ENCODE data around the gene MAPKAPK3. TPM values are rescaled to one million over a fixed set of nuclear protein-coding genes. Genes with fewer than 3 reads are reported as not detected.

The MAPKAPK3 gene
- total RNA-seq, 1 donor from 2014 or later, result 19.5 TPM

DNA sequence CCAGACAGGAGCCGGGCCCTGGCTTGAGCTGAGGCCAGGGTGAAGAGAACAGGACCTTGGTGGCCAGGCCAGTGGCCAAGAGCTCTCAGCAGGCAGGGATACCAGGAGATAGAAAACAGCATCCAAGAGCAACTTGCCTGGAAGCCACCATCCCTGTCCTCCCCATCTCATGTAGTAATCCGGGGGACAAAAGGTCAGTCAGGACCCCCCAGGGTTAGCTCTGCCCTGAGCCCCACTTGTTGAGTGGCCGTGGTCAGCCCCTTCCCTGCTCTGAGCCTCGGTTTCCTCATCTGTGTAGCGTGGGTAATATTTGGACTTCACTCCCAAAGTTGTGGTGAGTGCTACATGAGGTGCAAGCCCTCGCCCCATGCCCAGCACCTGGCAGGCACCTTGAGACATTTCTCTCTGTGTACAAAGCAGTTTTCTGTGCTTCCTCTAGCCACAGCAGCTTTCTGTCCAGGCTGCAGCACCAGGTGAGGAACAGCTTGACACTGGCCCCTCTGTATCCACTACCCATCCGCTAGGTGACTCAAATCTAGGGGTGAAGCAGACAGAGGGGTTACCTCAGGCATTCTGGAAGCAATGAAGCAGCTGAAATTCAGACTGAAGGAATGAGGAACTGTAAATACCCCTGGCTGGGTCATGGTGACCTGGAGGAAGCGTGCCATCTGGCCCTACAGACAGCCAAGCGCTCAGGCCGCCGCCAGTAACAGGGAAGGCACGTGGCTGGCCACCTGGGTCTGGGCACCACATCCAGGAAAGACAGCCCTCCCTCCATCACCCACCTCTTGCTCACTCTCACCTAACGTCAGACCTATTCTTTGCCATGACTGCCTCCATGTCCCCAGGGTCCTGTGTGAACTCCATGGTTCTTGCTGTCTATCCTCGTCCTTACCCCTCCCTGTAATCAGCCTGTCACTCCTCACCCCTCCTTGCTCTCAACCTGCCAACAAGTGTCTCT, 12.0 kb upstream of the MAPKAPK3 start:
- ATAC-seq (no peak), DNase-seq (ENCODE audit: low spot score) (no peak)
- intact Hi-C loops (cut with DNase I), result no loop called here

DNA sequence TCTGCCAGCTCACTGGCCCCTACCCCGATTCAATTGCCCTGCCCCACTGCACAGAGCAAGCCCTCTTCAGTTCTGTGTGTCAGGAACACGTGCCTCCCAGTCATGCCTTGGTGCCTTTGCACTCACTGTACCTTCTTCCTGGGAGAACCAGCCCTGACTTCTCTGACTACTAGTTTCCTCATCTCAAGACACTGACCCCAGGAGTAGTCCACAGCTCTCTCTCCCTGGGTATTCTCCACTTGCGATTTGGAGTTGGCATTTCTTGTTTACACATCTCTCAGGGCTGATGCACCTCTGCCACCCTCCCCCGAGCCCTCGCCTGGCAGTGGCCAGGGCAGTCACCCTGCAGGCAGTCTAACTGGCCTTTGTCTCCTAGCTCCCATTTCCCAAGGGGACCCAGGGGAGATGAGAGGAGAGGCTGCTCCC, 11.0 kb upstream of the MAPKAPK3 start:
- ATAC-seq, result no peak
- no peak for DNase-seq (ENCODE audit: low spot score)
- intact Hi-C loops (cut with DNase I), result no loop called here

GRCh38 chr3:50606596-50606995, 10.4 kb upstream of the MAPKAPK3 start:
- ATAC-seq, result no peak
- intact Hi-C loops (cut with DNase I), result no loop called here
- no peak for DNase-seq (ENCODE audit: low spot score)

DNA sequence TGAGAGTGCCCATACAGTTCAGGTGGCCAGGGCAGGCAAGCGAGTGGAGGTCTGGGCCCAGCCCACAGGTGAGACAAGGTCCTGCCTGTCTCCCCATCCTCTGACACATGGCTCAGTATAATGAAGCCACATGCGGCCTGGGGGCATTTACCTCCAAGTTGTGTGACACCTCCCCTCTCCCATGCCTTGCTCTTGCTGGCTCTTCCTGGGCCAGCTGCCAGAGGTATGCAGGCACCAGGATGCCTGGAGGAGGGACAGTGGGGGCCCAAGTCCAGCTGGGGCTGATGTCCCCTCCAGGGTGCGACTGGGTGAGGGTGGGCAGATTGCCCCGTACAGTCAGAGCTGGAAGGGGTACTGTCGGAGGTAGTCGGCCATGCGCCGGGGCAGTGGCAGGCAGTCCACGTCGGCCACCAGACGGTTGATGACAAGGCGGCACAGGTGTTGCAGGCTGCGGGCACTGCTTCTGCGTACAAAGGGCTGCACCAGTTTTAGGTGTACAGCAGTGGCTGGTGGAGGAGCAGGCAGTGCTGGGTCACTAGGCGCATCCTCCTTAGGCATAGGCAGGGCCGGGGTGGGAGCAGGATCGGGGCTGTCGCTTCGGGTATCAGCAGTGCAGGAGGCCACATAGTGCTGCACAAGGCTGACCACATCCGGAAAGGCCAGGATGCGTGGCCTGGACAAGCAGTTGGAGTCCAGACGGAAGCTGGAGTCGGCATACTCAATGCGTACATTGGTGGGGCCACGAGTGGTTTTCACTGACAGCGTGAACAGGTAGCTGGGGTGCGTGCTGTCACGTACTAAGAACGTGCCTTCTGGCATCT, 9.5 kb upstream of the MAPKAPK3 start:
- no peak for ATAC-seq
- DNase-seq (ENCODE audit: low spot score), result no peak
- intact Hi-C loops (cut with DNase I), result no loop called here

- ATAC-seq (no peak), DNase-seq (ENCODE audit: low spot score) (no peak)
- intact Hi-C loops (cut with DNase I), result no loop called here
Measured at GRCh38 chr3:50608278-50608677, 8.7 kb upstream of the MAPKAPK3 start.

DNA sequence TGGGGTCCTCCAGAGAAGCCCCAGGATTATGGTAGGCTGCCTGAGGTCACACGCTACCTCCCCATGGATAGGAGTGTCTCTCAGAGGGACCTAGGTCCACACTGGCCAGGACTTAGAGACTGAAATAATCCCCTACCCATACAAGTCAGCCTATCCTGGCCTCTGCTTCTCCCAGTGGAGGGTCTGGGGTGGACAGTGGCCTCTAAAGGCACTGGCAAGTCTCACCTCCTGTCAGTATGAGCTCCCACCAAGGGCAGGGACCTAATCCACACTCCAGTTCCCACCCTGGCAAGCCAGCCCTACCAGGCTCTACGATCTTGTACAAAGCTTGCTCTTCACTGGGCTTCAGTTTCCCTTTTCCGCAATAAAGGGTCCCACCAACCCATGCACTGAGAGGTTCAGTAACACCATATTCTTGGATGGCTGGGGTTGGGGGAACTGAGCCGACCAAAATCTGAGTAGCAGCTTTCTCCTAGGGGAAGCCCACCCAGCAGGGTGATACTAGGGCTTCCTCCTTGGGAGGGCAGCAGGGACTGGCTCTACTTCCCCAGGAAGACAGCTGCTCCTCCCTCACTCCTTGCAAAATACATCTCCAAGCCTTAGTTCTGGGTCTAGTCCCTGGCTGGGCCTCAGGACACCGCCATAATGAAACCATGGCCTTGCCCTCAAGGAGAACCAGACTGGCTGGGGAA, 7.7 kb upstream of the MAPKAPK3 start:
- intact Hi-C loops (cut with DNase I), result no loop called here
- no peak for ATAC-seq

DNA sequence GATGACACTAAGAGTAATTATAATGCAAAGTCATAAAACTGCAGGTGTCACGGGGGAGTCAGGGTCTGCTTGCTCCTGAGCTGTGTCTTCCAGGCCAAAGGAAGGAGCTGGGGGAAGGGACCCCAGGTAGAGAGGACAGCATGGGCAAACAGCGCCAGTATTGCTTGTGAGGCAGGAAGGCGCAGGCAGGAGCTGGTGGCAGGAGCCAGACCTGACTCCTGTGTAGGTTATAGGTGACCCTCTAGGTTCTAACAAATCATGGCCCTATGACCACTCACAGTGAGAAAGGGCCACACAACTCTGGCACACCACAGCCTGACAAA, 7.2 kb upstream of the MAPKAPK3 start:
- no peak for ATAC-seq
- DNase-seq (ENCODE audit: low spot score), result no peak
- intact Hi-C loops (cut with DNase I), result loop anchor here (2.0 kb wide), 1 partner anchor 37 kb away; no protein-coding TSS in a partner anchor

More for the DNA sequence above, 7.7 kb upstream of the MAPKAPK3 start:
- no peak for DNase-seq (ENCODE audit: low spot score)

DNA sequence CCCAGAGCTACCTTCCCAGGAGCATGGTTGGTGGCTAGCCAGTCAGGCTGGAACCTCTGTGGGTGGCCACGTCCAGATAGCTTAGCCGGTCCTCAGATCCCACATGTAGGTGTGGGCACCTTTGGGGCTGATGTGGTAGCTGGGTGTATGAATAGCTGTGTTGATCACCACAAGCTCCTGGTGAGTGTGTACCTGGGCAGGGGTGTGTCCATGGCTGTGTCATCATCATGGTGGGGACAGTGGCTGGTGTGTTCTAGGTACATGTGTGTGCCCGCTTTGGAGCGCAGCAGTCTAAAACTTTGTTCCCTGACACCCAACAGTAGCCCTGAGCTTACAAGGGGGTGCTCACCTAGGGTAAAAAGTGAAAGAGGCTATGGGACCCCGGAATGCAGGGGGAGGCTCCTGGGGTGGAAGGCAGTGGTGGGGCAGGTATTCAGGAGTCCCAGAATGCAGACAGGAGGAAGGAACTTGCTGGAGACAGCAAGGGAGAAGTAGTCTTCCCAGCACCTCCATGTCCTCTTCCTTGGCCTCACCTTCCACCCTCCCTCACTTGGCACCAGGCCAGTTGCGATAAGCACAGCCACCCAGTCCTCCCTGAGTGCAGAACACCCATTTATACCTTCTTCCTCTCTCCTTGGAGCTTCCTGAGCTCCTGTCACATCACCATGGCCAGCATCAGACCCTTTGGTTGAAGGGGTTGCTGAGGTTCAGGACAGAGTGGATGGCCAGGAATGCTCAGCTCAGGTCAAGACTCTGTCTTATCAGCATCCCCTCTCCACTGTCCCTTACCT, 6.6 kb upstream of the MAPKAPK3 start:
- ATAC-seq (no peak), DNase-seq (ENCODE audit: low spot score) (no peak)
- intact Hi-C loops (cut with DNase I), result loop anchor here (2.0 kb wide), 1 partner anchor 38 kb away; no protein-coding TSS in a partner anchor

DNA sequence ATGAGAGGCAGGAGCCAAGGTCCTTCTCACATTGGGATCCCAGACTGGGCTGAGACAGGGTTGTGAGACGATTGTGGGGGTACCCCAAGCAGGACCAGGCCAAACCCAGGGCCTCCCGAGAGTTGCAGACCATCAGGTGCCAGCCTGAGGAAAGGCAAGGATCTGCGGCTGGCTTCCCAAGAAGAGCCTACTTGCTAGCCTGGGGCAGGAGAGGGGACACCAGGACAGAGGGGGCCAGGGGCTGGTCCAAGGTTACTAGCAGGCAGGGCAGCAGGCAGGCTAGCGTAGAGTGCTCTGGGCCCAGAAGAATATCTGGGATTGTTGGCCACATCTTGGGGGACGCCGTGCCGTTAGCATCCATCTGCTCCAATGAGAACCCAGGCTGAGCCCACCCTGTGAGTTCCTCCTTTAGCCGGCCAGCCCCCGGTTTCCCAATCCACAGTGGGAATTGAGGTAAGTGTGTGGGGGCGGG, 5.9 kb upstream of the MAPKAPK3 start:
- intact Hi-C loops (cut with DNase I), result loop anchor here (2.0 kb wide), 1 partner anchor 38 kb away; no protein-coding TSS in a partner anchor
- ATAC-seq (no peak), DNase-seq (ENCODE audit: low spot score) (no peak)

- DNase-seq (ENCODE audit: low spot score) (peak; percentile 96), ATAC-seq (peak; percentile 86)
- intact Hi-C loops (cut with DNase I), result loop anchor here (2.0 kb wide), 1 partner anchor 39 kb away; no protein-coding TSS in a partner anchor
Measured at GRCh38 chr3:50611464-50612233, 5.3 kb upstream of the MAPKAPK3 start, which contains the start of gene CISH. Gene CISH, minus strand, starts transcription at chr3:50611774. Its CDS starts 124 bp downstream, at chr3:50611650.

DNA sequence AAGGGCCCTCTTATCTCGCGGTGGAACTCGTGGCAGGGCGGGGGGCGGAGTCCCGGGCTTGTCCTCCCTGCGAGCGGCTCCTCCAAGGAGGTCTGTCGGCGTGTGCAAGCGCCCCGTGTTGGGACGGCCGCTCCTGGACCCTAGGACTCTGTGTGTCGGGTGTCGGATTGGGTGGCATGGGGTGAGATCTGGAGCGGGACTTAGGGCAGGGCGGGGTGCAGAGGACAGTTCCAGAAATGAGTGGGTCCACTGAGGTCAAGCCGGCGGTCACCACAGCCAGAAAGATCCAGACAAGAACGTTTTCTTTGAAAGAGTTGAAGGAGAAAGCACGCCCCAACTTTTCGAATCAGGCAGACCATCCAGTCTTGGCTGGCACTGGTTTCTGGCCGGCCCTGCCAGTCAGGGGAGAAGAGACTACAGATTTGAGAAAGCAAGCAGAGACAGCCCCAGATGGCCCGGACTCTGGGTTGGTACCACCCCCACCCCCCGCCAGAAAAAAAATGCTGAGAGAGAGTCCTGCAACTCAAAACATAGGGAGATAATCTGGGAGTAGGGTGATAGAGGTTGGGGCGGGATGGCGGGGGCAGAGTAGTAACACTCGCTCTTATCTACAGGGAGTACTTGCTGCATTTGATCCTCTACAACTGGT, 4.6 kb upstream of the MAPKAPK3 start:
- ATAC-seq, result no peak
- DNase-seq (ENCODE audit: low spot score), result no peak
- intact Hi-C loops (cut with DNase I), result no loop called here

DNA sequence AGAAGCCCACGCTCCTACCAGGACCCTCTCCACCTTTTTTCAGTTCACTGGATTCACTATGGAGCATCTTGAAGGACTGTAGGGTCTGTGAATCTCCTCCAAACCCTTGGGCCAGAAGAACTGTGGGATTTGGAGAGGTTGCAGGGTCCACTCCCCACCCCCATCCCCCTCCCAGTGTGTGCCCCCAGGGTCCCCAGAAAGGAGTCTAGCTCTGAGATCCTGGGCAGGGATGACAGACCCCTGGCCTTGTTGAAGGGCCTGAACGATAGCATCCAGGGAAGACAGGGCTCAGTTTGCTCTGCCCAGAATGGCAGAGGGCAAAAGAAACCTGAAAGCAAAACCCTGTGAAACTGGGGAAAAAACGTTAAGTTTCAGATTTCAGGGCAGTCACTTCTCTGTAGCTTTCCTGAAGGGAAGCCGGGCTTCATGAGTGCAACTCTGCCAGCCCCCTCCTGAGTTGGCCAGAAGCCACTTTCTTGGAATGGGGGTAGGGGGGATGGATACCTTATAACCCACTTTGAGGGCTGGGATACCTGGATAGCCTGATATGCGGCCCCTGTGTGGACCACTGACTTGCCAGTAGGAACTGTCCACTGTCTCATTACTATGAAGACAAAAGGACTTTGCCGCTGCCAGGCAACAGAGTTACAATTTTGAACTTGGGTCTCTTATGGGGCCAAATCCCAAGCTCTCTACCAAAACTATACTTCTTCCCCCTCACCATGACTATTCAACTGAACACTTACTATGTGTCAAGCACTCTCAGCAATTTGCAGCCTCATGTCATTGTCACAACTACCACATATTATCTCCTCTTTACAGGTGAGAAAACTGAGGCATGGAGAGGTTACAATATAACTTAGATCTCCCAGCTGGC, 3.7 kb upstream of the MAPKAPK3 start:
- ATAC-seq (no peak), DNase-seq (ENCODE audit: low spot score) (no peak)

GRCh38 chr3:50615190-50615589, 1.8 kb upstream of the MAPKAPK3 start:
- intact Hi-C loops (cut with DNase I), result no loop called here
- no peak for ATAC-seq
- no peak for DNase-seq (ENCODE audit: low spot score)

More for the DNA sequence above, 3.7 kb upstream of the MAPKAPK3 start:
- intact Hi-C loops (cut with DNase I), result no loop called here

- DNase-seq (ENCODE audit: low spot score), result peak; percentile 89
- intact Hi-C loops (cut with DNase I), result no loop called here
- ATAC-seq, result peak; percentile 70
Measured at GRCh38 chr3:50616003-50616769, 765 bp upstream of the MAPKAPK3 start.

DNA sequence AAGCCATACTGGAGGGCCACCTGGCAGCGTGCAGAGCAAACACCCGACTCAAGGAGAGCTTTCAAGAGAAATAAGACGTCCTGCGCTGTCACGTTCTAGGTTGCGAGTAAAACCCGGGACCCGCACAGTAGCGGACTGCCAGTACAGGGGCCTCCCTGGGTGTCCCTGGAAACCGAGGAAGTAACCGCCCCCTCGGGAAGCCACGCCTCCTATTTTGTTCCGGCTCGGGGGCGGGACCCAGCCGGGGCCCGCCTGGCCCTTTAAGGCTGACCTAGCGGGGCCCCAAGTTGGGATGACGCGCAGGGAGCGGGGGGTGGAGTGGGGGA, 218 bp upstream of the MAPKAPK3 start:
- peak; percentile 85 for ATAC-seq
- peak; percentile 97 for DNase-seq (ENCODE audit: low spot score)
- intact Hi-C loops (cut with DNase I), result no loop called here
